Kidney (tissue), 14 donors: Measurements from ENCODE around the gene CD79A. TPM values are rescaled to one million over a fixed set of nuclear protein-coding genes. Genes with fewer than 3 reads are reported as not detected.

Experiments used
- DNase-seq, 5 donors: peaks; one replicate each; pipeline ENCODE4 v3.0.0-alpha.2; 2013 to 2020
- FAIRE-seq: peaks from 2 replicates; lab custom pipeline; 2012; peaks lifted over from hg19 to GRCh38; lab: Jason Lieb, UNC
- H3K27ac ChIP-seq, 2 donors: one replicate each; pipeline ENCODE4 v1.7.0; 2013; ENCODE audit warnings: low read depth in 2 of 2, low read length in 2 of 2, inconsistent platforms in 1 of 2
- H3K27me3 ChIP-seq: one replicate; pipeline ENCODE4 v1.7.1; 2013; ENCODE audit warnings: low read length, inconsistent platforms; ENCODE audit not compliant: control insufficient read depth, insufficient read depth
- H3K36me3 ChIP-seq, 3 donors: one replicate each; pipeline versions ENCODE4 v1.7.0 to v1.7.1; 2013; ENCODE audit warnings: low read length in 3 of 3, control low read depth in 1 of 3, inconsistent platforms in 1 of 3; ENCODE audit not compliant: insufficient read depth in 3 of 3, control insufficient read depth in 2 of 3
- H3K4me1 ChIP-seq, 3 donors: one replicate each; pipeline versions ENCODE4 v1.7.0 to v1.7.1; 2013; ENCODE audit warnings: low read length in 3 of 3, inconsistent platforms in 1 of 3, low read depth in 1 of 3; ENCODE audit not compliant: control insufficient read depth in 2 of 3, insufficient read depth in 2 of 3
- H3K4me3 ChIP-seq, 3 donors: one replicate each; pipeline versions ENCODE4 v1.7.0 to v1.8.1; 2013; ENCODE audit warnings: low read length in 3 of 3, control low read depth in 1 of 3, inconsistent platforms in 1 of 3
- H3K9ac ChIP-seq, 3 donors: one replicate each; pipeline versions ENCODE4 v1.7.0 to v1.7.1; 2013; ENCODE audit warnings: low read length in 3 of 3, control low read depth in 1 of 3, inconsistent platforms in 1 of 3
- H3K9me3 ChIP-seq, 3 donors: one replicate each; pipeline versions ENCODE4 v1.7.0 to v1.7.1; 2013; ENCODE audit warnings: low read length in 3 of 3, control low read depth in 1 of 3, inconsistent platforms in 1 of 3; ENCODE audit not compliant: control insufficient read depth in 2 of 3, insufficient read depth in 1 of 3
- CTCF ChIP-seq: IDR thresholded peaks from 3 replicates; pipeline ENCODE4 v1.5.1; 2012; ENCODE audit warnings: mild to moderate bottlenecking, moderate library complexity, borderline replicate concordance; ENCODE audit not compliant: insufficient read depth; ENCODE audit errors: extremely low read depth
- intact Hi-C: fragments of 100-400 bp; cut with DNase I; formaldehyde crosslinking; loops from one replicate; pipeline ENCODE4 v1.11.1; 2022
- polyA plus RNA-seq: library from polyadenylated mRNA; stranded (reverse); fragments of 350-450 nt; fragmentation: Illumina TruSeq; extraction: RNeasy Lipid Tissue Mini Kit (QIAGEN cat#74804); gene quantifications from one replicate; pipeline ENCODE4 v1.2.3, GENCODE V29; 2014; ENCODE audit warnings: low read depth, low replicate concordance; ENCODE audit not compliant: insufficient read depth
- total RNA-seq: library from RNA; stranded (reverse); fragmentation: NEBNext Ultra II Directional; extraction: Animal tissue kit (Norgen Biotek cat#: 25700); gene quantifications from one replicate; pipeline ENCODE4 v1.2.1, GENCODE V29; 2021
- donor health status: control.
- donor health status: control.
- donor health status: control.
- donor health status: control.
- donor health status: control.
- donor health status: DM: yes; HTN: yes; CAD: no.
- donor health status: Normal renal cell carcinoma (clear cell type).

CD79A gene
- total and polyA plus RNA-seq, 2 donors from 2014 or later, result 0.32 to 11.0 TPM

DNA sequence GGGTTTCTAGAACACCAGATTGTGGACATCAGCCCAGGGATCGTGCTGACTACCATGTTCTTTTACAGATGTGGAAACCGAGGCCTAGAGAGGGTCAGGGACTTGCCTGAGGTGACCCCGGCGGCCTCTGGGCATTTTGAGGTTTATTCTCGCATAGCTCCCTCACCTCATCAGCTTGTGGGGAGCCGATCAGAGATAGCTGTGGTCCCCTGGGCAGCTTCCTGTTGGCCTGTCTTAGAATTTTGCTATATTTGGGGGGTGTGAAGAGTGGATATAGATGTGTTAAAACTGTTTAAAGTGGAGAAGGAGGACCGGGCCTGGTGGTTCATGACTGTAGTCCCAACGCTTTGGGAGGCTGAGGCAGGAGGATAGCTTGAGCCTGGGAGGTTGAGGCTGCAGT is 12.8 kb downstream of the CD79A start:
- no peak for TF ChIP-seq CTCF
- H3K4me1 ChIP-seq, result peaks cover 0 to 6% (median 2%) of the 10 kb centered on the region in 3 donors
- H3K27me3 ChIP-seq, result no peaks in the 10 kb centered on the region
- H3K9me3 ChIP-seq, result no peaks in the 10 kb centered on the region
- H3K27ac ChIP-seq, result no peak overlapping the region
- no peak overlapping the region for H3K9ac ChIP-seq
- no peak overlapping the region for H3K4me3 ChIP-seq
- FAIRE-seq (no peak), DNase-seq (no peak)
- H3K36me3 ChIP-seq, result peaks cover 0 to 15% (median 9%) of the 10 kb centered on the region in 3 donors
- intact Hi-C loops, result no loop called here

- no peak for TF ChIP-seq CTCF
- FAIRE-seq, result no peak
Measured at GRCh38 chr19:41890936-41891335, 13.9 kb downstream of the CD79A start.

DNA sequence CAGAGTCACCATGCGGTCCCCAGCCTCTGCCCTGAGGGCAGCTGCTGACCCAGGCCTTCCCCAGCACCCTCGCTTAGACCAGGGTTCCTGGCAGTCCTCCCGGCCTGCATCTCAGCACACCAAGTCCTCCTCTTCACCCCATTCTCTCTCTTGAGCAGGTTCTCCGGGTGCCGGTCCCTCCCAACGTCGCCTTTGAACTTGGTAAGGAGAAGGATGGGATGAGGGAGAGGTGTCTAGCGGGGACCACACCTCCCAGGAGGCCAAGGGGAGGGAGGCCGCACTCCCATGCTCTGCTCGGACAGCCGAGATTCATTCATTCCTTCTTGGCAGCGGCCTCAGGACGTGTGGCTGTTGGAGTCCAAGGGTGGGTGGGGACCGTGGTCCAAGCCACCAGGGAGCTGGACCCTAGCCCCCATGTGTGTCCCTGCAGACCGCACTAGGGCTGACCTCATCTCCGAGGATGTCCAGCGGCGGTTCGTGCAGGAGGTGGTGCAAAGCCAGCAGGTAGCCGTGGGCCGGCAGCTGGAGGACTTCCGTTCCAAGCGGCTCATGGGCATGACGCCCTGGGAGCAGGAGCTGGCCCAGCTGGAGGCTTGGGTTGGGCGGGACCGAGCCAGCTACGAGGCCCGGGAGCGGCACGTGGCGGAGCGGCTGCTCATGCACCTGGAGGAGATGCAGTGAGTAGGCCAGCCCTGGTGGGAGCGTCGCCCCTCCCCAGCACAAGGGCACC is 15.3 kb downstream of the CD79A start:
- no peak overlapping the region for H3K9ac ChIP-seq
- FAIRE-seq, result no peak
- H3K27me3 ChIP-seq, result no peaks in the 10 kb centered on the region
- no peak for DNase-seq
- intact Hi-C loops, result no loop called here
- no peak overlapping the region for H3K27ac ChIP-seq
- no peak for TF ChIP-seq CTCF
- peaks cover 0 to 29% (median 13%) of the 10 kb centered on the region in 3 donors for H3K36me3 ChIP-seq
- no peaks in the 10 kb centered on the region for H3K9me3 ChIP-seq
- H3K4me1 ChIP-seq, result peaks cover 0 to 1% (median 0%) of the 10 kb centered on the region in 3 donors
- H3K4me3 ChIP-seq, result no peak overlapping the region

More at GRCh38 chr19:41890936-41891335, 13.9 kb downstream of the CD79A start:
- intact Hi-C loops, result no loop called here
- Histone ChIP-seq H3K36me3 (peaks cover 0 to 26% (median 13%) of the 10 kb centered on the region in 3 donors), H3K9ac (no peak overlapping the region), H3K4me3 (no peak overlapping the region), H3K4me1 (peaks cover 0 to 4% (median 0%) of the 10 kb centered on the region in 3 donors), H3K27ac (no peak overlapping the region), H3K27me3 (no peaks in the 10 kb centered on the region), H3K9me3 (no peaks in the 10 kb centered on the region)
- no peak for DNase-seq
